ENCODE data around the gene PRR15L.

DNA sequence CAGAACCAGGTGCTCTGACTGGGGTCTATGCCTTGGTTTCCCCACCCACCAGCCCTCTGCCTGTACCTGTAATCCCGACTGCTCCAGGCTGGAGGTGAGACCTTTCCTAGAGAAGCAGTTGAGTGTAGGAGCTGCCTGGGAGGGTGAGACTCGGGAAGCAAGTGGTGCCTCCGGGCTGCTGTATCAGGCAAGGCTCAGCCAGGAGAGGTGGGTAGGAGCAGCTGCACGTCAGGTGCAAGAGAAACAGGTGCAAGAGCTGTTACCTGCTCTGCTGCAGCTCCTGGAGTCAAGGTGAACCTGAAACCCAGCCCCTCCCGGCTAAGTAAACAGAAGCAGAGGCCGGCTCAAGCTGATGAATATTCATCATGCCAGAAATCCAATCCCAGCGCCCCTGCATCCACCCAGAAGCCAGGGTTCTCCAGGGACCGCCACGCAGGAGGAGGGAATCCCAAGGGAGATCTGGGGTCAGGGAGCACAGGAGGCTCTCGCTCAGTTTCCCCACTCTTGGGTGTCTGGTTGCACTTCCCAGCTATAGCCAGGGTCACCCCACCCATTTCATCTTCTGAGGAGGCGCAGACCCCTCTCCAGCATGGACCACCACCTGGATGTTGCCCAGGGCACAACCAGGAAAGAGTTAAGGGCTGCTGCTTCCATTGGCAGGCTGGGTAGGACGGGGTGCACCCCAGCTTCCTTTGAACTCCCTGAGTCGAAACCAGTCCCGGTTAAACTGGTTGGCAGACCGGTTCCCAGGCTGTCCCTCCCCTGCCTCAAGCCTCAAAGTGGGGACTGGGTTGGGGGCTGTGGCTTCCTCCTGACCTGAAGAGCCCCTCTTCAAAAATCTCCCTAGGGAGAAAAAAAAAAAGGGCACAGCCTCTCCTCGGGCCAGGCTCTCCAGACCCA lies at the start of gene PRR15L:
- TF ChIP-seq, protein P1, sequence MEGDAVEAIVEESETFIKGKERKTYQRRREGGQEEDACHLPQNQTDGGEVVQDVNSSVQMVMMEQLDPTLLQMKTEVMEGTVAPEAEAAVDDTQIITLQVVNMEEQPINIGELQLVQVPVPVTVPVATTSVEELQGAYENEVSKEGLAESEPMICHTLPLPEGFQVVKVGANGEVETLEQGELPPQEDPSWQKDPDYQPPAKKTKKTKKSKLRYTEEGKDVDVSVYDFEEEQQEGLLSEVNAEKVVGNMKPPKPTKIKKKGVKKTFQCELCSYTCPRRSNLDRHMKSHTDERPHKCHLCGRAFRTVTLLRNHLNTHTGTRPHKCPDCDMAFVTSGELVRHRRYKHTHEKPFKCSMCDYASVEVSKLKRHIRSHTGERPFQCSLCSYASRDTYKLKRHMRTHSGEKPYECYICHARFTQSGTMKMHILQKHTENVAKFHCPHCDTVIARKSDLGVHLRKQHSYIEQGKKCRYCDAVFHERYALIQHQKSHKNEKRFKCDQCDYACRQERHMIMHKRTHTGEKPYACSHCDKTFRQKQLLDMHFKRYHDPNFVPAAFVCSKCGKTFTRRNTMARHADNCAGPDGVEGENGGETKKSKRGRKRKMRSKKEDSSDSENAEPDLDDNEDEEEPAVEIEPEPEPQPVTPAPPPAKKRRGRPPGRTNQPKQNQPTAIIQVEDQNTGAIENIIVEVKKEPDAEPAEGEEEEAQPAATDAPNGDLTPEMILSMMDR (IDR thresholded peaks at IDR 0.05; ENCODE audit: low read depth, low read length), result no peak
- TF ChIP-seq EZH2phosphoT487 (IDR thresholded peaks at IDR 0.05; ENCODE audit: low read depth), result no peak
